ENCODE data around the gene NFIC.
"Not testable (repeated sequence)": the region's sequence is repeated elsewhere in the genome, so short reads cannot be mapped to it uniquely, and the experiment has no call there.

Gene NFIC

DNA sequence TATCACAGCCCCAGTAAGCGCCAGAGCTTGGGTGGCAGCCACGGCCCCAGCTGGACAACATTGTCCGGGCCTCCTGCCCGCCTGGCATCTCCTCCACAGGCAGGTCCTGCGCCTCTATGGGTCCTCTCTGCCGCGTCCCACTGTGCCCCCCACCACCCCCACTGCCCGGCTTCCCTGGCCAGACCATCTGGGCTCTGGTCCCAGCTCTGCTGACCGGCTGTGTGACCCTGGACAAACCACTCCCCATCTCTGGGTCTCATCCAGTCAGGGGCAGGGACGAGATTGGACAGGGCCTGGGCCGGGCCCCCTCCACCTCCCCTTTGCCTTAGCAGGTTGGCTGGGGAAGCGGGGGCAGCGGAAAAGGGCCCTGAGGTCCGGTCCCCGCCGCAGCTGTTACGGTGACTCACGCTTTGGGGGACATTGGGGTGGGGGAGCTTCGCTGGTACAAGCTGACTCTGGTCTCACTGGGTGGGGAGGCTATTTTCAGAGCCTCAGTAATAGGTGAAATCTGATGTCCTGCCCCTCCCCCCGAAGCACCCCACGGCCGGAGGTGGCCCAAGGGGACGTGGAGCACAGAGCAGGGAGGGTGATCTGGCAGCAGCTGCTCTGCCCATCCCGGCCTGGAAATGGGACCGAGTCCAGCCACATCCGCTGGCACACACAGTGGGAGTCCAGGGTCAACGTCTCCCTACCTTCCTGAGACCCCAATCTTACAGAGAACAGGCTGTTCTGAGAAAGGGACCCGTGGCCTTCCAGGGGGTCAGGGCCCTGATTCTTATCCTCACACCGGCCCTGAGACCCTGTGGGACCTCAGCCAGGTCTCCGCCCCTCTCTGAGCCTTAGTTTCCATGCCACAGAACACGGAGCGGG, 9.1 kb downstream of the NFIC start:
- no peak for DNase-seq

DNA sequence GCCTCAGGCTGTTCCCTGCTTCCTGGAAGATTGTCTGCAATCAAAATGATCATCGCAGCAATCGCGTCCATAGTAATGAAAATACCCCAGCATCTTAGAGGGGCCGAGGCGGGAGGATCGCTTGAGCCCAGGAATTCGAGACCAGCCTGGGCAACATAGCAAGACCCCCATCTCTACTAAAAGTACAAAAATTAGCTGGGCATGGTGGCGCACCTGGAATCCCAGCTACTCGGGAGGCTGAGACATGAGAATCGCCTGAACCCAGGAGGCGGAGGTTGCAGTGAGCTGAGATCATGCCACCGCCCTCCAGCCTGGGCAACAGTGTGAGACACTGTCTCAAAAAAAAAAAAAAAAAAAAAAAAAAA, 9.7 kb downstream of the NFIC start:
- DNase-seq = not testable (repeated sequence)

DNA sequence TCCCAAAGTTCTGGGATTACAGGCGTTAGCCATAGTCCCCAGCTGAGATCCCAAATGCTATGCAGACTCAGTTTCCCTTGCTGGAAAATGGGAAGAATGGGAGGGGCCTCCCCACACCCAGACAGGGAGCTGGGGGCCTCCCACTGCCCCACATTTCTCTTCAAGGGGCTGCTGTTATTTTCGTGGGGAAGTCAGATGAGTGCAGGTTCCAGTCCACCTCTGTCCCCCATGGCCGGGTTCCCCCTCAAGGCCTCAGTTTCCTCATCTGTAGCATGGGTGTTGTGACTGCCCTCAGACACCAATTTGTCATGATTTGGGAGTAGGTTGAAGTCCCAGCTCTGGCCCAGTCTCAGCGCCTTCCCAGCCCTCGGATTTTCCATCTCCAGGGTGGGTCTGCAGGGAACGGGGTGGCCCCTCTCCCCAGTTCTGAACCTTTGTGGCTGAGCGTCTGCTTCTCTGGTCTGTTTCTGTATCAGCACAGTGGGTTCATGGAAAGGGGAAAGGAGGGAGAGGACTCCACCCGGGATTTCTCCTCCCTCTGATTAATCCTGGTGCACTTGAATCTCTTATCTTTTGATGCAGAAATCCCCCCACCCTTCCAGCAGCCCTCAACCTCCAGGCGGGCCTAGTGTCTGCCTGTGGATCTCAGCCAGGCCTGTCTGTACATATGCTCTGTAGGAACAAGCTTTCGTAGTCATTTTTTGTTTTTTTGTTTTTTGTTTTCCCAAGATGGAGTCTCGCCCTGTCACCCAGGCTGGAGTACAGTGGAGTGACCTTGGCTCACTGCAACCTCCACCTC, 12.2 kb downstream of the NFIC start:
- DNase-seq = no peak

DNA sequence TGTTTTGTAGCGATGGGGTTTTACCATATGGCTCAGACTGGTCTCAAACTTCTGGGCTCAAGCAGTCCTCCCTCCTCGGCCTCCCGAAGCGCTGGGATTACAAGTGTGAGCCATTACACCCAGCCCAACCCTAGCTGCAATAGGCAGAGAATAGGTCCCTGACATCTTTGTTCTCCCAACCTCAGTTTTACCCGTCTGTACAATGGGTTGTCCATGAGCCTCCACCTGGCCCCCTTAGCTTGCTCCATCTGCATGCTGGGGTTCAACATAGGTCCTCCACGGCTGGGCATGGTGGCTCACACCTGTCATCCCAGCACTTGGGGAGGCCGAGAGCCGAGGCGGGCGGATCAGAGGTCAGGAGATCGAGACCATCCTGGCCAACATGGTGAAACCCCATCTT, 14.4 kb downstream of the NFIC start:
- DNase-seq = no peak

DNA sequence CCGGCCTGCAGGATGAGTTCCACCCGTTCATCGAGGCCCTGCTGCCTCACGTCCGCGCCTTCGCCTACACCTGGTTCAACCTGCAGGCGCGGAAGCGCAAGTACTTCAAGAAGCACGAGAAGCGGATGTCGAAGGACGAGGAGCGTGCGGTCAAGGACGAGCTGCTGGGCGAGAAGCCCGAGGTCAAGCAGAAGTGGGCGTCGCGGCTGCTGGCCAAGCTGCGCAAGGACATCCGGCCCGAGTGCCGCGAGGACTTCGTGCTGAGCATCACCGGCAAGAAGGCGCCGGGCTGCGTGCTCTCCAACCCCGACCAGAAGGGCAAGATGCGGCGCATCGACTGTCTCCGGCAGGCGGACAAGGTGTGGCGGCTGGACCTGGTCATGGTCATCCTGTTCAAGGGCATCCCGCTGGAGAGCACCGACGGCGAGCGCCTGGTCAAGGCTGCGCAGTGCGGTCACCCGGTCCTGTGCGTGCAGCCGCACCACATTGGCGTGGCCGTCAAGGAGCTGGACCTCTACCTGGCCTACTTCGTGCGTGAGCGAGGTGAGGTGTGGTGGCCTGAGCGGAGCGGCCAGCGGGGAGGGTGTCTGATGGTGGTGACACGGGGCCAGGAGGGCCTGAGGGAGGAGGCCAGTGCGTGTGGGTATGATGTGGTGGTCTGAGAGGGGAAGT, 15.5 kb downstream of the NFIC start:
- no peak for DNase-seq

DNA sequence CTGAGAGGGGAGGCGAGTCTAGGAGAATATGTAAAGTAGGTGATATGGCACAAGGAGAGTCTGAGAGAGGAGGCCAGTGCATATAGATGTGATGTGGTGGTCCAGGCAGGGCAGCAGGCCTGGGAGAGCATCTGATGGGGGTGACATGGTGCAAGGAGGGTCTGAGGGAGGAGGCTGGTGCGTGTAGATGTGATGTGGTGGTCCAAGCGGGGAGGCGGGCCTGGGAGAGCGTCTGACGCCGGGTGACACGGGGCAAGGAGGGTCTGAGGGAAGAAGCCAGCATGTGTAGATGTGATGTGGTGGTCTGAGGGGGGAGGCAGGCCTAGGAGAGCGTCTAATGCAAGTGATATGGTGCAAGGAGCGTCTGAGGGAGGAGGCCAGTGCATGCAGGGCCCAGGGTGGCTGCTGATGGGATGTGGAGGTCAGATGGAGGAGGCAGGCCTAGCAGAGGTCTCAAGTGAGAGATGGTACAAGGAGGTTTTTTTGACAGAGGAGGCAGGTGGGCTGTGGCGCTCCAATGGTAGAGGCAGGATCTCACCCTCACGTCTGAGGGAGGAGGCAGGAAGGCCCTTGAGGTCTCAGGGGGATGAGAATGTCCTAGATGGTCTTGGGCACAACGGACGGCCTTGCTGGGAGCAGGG, 16.2 kb downstream of the NFIC start:
- DNase-seq = no peak

DNA sequence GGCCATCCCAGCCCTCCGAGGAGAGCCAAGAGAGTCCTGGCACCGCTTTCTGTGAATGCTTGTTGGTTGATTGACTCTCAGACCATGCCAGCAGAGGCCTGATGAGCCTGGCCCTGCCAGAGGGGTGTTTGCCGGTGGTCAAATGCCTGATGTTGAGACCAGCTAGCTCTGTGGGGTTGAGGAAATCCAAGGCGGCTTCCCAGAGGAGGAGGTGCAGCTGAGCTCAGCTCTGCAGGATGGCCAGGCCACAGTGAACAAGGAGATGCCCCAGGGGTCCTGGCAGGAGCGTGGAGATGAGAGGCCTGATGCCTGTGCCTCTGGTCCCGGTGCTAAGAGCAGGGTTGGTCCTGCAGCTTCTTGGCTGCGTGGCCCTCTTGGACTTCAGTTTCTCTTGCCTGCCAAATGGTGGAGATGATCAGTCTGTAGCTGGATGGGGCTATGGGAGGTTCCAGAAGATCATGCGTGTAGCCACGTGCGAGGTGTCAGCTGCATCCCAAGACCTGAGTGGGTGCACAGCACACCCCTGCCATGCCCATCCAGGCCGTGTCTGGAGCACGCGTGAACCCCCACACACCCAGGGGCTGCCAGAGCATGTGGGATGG, 16.8 kb downstream of the NFIC start:
- no peak for DNase-seq

DNA sequence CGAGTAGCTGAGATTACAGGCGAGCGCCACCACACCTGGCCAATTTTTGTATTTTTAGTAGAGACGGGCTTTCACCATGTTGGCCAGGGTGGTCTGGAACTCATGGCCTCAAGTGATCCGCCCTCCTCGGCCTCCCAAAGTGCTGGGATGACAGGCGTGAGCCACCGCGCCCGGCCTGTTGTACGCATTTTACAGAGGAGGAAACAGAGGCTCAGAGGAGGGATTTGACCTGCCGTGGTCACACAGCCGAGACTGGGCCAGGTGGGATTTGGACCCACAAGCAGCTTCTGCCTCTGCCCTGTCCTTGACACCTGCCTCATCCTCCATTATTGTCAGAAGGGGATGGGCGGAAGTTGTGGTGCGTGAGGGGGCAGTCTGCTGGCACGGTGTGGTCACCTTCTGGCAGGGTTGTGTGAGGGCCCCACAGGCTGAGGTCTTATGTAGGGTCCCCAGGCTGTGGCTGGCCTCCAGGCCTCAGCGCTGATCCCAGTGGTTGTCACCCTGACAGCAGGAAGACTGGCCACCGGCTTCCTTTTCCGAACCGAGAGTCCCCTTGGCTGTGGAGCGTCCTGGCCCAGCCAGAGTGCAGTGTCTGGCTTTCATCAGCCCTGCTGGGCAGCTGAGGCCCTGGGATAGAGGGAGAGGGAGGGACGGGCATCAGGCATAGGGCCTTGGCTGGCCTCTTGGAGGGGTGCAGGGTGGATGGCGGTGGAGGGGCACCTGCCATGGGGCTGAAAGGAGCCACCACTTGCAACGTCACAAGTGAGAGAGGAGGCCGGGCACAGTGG, 20.3 kb downstream of the NFIC start:
- no peak for DNase-seq

DNA sequence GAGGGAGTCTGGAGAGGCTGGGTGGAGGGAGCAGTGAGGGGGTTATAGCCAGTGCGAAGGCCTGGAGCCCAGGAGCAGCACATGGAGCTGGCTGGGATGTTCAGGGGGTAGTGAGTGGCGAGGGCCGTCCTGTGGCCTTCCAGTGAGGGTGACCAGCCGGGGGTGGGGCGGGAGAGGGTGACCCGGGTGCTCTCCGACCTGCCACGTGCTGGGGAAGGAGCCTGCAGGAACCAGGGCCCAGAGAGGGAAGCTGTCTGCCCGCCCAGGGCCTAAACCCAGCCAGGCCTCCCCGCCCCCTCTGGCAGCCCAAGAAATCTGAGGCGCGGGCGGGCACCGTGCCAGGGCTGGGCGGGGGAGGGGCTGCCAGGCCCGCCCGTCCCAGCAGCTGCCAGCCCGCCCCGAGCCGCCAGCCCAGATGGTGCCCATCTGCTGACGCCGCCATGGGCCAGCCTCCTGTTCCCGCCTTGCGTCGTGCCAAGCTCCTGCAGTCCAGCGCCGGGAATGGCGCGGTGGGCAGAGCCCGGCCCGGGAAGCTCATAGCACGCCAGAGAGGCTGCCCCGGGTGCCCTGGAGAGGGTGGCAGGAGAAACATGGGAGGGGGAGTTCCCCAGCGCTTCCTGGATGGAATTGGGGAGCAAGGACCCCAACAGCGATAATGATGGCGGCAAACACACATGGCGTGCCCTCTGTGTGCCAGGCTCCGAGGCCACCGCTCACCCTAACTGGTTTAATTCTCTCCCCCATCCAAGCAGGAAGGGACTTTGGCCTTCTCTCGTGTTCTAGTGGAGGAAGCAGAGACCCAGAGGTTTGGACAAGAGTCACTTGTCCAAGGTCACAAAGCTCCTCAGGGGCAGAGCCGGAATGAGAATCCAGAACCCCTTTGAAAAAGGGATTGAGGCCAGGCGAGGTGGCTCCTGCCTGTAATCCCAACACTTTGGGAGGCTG, 21.5 kb downstream of the NFIC start:
- no peak for DNase-seq

DNA sequence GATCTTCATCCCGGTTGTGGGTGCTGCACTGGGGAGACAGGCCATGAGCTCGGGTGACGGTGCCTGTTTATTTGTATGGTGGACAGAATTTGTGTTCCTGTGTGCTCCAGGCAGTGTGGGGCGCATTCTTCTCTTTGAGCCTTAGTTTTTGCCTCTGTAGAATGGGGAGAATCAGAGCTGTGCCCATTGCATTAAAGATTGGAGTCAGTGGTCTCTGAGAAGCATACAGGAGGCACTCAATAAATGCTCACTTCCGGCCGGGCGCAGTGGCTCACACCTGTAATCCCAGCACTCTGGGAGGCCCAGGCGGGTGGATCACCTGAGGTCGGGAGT, 23.0 kb downstream of the NFIC start:
- DNase-seq = no peak

DNA sequence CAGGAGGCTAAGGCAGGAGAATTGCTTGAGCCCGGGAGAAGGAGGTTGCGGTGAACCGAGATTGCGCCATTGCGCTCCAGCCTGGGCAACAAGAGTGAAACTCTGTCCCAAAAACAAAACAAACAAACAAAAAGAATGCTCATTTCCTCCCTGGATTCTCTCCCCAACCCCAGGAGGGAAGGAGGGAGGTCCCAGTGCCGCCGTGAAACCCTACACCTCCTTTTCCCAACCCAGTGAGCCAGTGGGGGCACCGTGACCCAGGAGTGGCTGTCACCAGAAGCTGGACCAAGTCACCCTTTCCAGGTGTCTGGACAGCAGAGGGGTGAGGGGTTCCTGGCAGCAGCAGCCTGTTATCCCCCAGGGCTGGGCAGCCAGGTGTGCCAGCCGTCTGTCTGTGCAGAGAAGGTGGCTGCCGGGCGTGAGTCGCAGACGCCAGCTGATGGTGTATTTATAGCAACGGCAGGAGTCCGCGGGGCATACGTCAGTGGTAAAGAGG, 23.5 kb downstream of the NFIC start:
- DNase-seq = no peak

DNA sequence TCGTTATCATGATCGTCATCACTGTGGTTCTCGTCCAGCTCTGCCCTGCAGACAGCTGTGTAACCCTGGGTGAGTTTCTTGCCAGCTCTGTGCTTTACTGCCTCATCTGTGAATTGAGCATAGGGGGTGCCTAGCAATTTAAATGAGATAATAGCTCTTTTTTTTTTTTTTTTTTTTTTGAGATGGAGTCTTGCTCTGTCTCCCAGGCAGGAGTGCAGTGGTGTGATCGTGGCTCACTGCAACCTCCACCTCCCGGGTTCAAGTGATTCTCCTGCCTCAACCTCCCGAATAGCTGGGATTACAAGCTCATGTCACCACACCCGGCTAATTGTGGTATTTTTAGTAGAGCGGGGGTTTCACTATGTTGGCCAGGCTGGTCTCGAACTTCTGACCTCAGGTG, 25.5 kb downstream of the NFIC start:
- not testable (repeated sequence) for DNase-seq

DNA sequence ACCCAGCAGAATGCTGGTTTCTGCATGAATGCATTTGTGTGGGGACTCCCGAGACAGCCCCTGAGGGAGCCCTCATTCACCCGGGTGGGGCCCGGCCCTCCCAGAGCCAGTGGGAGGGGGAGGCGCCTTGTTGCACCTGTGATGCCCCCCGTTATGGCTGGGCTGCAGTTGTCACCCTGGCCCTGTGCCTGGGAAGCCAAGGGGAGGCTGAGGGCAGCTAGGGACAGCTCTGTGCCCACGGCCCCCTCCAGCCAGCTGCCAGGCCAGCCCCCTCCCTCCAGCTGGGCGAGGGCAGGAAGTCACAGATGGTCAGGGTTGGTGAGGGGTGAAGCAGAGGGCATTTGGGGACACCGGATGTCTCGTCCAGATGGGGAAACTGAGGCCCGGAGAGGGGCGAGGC, 26.1 kb downstream of the NFIC start:
- DNase-seq = no peak

DNA sequence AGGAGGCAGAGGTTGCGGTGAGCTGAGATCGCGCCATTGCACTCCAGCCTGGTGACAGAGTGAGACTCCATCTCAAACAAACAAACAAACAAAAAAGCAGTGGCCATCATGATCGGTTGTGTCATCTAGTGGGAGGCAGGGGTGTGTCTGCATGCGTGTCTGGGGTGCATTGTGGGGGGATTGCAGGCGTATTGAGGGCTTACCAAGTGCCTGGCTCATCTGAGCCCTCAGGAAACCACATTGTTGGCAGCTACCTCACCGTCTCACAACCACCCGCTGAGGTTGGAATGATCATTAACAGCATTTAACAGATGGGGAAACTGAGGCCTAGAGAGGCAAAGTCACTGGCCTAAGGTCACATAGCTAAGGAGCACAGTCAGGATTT, 30.5 kb downstream of the NFIC start:
- DNase-seq = no peak

DNA sequence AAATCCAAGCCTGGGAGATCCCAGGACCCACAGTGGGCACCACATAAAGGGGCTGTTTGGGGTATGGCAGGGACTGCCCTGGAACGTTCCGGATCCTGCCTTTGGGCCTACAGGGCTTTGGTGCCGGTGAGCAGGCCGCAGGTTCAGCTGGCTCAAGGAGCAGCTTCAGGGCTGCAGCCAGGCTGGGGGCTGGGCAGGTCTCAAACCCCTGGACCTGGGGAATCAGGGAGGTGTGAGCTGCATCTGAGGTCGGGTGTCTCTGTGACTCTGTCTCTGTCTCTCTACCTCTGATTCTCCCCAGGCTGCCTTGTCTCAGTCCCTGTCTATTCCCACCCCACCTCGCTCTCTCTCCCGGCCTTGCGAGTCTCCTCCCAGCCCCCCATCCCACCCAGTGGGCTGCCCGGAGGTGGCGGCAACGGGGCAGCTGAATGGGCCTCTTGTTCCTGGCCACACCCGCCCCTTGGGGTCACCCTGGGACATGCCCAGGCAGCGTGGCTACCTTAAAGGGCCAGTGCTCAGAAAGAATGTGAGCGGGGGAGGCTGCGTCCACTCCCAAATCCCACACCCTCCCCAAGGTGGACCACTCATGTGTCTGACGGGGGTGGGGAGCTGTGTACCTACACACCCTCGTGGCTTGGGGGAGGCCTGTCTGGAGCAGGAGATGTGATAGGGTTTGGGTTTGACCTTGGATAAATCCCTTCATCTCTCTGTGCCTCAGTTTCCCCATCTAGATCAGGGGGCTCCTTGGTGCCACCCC, 31.1 kb downstream of the NFIC start:
- no peak for DNase-seq

DNA sequence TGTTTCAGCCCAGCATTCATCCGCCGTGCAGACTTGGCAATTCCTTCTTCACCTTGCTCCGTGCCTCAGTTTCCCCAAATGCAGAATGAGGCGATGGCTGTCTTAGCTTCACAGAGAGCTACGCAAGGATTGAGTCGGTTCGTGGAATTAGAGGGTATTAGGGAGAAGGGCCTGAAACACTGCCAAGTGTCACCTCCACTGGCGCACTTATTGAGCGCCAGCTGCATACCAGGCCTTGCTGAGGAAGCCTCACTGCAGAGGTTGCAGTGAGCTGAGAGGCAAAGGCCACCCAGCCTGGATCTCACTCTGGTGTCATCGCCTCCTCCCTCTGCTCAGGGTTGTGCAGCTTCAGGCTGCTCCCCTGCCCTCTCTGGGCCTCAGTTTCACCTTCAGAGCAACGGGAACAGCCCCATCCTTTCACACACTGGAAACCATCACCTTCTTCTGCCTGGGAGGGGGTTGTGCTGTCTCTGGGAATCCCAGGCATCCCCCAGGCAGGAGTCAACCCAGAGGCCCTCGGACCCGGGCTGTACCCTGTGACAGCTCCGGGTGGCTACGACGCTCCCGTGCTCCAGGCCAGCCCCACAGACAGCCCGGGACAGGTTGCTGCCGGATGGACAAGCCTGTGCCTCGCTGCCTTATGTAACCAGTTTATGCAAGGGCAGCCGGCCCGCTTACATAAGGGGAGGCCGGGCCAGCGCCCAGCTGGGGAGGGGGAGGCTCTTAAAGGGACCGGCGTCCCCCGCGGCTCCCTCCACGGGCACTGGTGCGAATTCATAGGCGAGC, 31.9 kb downstream of the NFIC start:
- DNase-seq = no peak

DNA sequence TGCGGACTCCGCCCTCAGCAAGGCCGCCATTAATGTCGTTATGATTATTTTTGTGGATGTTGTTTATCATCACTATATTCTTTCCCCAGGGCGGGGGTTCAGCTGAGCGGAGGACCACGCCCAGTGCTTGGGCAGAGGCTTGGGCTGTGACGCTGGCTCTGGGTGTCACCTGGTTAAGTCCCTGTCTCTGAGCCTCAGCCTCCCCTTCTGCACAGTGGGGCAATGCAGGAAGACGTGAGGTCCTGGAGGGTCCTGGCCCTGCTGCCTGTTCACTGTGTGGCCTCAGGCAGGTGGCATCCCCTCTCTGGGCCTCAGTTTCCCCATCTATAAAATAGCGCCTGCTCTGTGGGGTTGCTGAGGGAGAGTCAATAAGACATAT, 32.5 kb downstream of the NFIC start:
- DNase-seq = no peak

DNA sequence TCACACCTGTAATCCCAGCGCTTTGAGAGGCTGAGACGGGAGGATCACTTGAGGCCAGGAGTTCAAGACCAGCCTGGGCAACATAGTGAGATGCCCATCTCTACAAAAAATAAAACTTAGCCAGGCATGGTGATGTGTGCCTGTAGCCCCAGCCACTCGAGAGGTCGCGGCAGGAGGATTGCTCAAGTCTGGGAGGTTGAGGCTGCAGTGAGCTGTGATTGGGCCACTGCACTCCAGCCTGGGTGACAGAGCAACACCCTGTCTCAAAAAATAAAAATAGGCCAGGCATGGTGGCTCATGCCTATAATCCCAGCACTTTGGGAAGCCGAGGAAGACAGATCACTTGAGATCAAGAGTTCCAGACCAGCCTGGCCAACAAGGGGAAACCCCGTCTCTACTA, 32.9 kb downstream of the NFIC start:
- DNase-seq = not testable (repeated sequence)

Data from NCI-H1417 treated with DMSO at 0.1 percent for 48 hours (cell line).